ENCODE data around the gene FADS3.

FADS3 gene

GRCh38 chr11:61918938-61919704, 27.8 kb upstream of the FADS3 start:
- TF ChIP-seq CTCF (conservative IDR thresholded peaks at IDR 0.05) (no peak), ZFX (IDR thresholded peaks at IDR 0.05) (no peak)
- no peak overlapping the region for H3K27ac ChIP-seq

GRCh38 chr11:61918251-61918937, 27.0 kb upstream of the FADS3 start:
- no peak overlapping the region for H3K27ac ChIP-seq
- no peak for TF ChIP-seq CTCF (conservative IDR thresholded peaks at IDR 0.05)
- TF ChIP-seq ZFX (IDR thresholded peaks at IDR 0.05): no peak

- peak within 1 kb of the TSS; percentile 44 for H3K27ac ChIP-seq
- TF ChIP-seq CTCF (conservative IDR thresholded peaks at IDR 0.05): no peak
- TF ChIP-seq ZFX (IDR thresholded peaks at IDR 0.05): 0 out of 2 replicates have a peak, but pooled peaks have one; percentile 40
These were observed 26.2 kb upstream of the FADS3 start, which contains the start of gene RAB3IL1 for GRCh38 chr11:61917334-61918109. Gene RAB3IL1, minus strand, starts transcription at chr11:61917566. Its CDS starts 199 bp downstream, at chr11:61917367.

GRCh38 chr11:61916737-61917333, 25.5 kb upstream of the FADS3 start:
- TF ChIP-seq ZFX (IDR thresholded peaks at IDR 0.05) (no peak), CTCF (conservative IDR thresholded peaks at IDR 0.05) (no peak)
- H3K27ac ChIP-seq: peak overlapping the region; percentile 44

GRCh38 chr11:61914471-61915171, 23.3 kb upstream of the FADS3 start:
- H3K27ac ChIP-seq: no peak overlapping the region
- TF ChIP-seq ZFX (IDR thresholded peaks at IDR 0.05) (no peak), CTCF (conservative IDR thresholded peaks at IDR 0.05) (no peak)

GRCh38 chr11:61913699-61914395, 22.5 kb upstream of the FADS3 start:
- TF ChIP-seq CTCF (conservative IDR thresholded peaks at IDR 0.05): no peak
- no peak for TF ChIP-seq ZFX (IDR thresholded peaks at IDR 0.05)
- no peak overlapping the region for H3K27ac ChIP-seq

All from C4-2B (cell line).